NCI-H2196 (cell line): Measurements from ENCODE around the gene BICRA.

Source experiments
- DNase-seq: peaks from one replicate; lab custom pipeline; 2025; ENCODE audit not compliant: unreplicated experiment; lab: John Stamatoyannopoulos, UW

BICRA gene

DNA sequence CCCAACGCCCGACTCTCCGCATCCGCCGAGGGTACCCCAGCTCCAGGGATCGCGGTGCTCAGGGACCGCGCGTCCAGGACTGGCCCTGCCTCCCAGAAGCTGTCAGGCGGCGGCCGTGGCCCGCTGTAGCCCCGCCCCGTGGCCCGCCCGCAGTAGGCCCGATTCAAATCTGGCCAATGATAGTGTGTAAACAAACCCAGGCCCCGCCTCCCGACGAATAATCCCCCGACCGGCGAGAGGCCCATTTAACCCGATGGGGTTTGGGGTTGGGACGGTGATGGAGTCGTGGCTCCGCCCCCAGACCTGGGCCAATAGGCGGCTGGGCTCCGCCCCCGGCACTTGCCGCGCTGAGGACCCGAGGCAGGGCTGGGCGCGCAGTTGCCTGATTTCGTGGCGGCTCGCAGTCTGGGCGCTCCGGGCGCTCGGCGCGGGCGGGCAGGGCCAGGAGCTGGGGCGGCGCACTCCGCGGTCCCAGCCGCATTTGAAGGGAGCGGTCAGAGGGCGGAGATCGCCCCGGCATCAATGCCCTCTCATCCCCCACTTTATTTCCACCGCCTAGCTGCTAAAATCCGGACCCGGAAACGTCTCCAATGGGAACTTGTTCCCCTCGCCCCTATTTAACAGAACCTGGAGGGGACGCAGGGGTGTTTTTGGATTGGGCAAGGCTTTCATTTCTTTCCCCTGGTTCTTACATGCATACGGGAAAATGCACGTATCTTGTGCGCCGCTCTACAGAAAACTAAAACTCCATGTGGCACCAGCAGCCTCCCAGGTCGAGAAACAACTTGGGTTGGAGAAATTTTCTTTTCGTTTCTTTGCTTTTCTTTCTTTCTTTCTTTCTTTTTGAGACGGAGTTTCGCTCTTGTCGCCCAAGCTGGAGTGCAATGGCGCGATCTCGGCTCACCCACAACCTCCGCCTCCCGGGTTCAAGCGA, 8.4 kb upstream of the BICRA start:
- peak; percentile 99 for DNase-seq

DNA sequence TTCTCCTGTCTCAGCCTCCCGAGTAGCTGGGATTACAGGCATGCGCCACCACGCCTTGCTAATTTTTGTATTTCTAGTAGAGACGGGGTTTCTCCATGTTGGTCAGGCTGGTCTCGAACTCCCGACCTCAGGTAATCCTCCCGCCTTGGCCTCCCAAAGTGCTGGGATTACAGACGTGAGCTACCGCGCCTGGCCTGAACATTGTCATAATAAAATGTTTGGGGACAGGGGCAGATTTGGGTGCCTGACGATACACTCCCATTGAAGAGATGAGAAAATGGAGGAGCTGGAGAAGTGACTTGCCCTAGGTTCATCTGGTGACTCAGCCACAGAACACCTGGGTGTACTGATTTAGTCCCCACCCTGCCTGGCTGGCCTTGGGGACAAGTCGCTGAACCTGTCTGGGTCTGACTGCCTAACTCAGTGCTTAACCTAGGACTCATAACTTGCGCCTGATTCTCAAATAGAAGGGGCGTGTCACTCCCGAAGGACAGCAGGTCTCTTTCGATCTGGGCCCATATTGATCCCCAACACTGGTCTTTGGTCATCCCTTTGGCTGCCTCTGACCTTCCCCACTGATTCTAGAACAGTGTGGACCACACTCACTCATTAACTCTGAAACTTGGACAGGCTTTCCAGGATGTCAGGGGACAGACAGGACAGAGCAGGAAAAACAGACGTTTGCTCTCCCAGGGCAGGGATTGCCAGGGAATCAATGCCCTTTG, 7.6 kb upstream of the BICRA start:
- no peak for DNase-seq

DNA sequence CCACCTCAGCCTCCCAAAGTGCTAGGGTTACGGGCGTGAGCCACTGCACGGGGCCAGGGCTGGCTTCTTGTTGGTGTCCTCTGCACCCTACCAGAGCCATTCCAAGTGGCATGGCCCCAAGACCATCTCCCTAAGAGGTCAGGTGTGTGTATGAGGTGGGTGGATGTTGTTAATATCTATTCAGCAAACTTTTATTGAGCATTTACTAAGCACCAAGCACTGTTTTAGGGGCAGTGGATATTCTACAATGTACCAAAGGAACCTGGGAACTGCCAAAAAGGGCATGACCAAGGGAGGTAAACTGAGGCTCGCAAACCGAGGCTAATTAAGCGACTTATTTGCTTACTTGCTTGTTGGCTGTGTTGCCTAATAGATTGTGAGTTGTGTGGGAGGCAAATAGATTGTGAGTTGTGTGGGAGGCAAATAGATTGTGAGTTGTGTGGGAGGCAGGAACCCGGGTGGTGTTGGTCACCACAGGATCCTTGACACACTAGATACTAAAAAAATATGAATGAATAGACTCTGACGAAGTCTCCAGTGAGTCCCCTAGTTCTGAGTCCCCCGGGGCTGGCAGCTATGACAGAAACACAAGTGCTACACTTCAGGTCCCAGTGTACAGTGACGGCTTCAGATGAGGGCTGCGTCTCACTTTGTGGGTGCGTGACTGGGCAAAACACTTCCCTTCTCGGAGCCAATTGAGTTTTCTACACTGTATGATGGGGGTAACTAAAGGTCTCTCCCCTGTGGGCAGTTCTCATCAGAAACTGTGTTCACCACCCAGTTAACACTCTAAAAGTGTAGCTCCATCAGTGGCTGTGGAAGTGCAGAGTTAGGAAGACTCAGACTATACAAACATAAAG, 5.0 kb upstream of the BICRA start:
- no peak for DNase-seq

DNA sequence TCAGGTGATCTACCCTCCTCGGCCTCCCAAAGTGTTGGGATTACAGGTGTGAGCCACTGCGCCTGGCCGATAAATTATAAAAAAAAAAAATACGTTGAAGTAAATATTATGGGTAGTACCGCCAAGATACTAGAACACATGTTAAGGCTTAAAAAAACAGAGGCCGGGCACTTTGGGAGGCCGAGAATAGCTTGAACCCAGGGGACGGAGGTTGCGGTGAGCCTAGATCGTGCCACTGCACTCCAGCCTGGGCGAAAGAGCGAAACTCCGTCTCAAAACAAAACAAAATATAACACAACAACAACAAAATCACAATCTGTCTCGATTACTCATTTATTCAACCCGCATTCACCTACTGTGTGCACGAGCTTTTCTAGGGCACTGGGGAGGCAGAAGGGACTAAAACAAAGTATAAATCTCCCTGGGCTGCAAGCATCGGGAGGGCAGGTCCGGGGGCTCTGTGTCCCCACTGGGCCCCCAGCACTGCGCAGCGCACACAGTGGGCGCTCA, 1.3 kb upstream of the BICRA start:
- no peak for DNase-seq

DNA sequence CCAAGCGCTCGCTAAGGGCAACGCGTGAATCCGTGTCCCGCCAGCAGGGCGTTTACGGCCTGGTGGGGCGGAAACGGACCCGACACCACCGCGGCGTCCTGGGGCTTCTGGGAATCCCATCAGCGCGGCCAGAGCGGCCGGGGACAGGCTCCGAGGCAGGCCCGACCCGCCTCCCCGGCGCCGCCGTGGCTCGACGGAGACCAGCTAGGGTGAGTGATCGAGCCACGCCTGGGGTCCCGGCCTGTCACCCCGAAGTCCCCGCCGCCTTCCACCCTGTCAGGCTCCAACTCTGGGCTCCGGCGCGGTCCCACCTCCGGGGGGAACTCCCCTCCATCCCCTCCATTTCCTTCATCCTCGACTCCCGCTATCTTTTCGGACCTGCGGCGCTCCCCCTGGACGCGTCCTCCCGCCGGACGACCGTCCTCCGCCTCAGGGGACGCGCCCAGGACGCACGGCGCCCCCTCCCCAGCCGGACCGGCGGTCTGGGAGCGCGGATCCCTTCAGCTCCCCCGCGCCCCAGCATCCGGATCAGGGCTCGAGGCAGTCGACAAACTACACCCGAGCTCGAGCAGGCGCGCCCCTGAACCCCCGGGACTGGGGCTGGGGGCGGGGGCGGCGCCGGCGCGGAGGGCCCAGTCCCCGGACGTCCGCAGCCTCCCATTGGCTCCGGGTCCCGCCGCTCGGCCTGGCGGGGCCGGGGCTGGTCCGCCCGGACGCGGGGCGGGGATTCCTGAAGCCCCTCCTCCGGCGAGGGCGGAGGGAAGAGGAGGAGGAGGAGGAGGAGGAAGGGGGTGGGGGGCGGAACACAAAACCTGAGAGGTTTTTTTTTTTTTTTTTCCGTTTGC, 638 bp upstream of the BICRA start:
- peak; percentile 96 for DNase-seq

DNA sequence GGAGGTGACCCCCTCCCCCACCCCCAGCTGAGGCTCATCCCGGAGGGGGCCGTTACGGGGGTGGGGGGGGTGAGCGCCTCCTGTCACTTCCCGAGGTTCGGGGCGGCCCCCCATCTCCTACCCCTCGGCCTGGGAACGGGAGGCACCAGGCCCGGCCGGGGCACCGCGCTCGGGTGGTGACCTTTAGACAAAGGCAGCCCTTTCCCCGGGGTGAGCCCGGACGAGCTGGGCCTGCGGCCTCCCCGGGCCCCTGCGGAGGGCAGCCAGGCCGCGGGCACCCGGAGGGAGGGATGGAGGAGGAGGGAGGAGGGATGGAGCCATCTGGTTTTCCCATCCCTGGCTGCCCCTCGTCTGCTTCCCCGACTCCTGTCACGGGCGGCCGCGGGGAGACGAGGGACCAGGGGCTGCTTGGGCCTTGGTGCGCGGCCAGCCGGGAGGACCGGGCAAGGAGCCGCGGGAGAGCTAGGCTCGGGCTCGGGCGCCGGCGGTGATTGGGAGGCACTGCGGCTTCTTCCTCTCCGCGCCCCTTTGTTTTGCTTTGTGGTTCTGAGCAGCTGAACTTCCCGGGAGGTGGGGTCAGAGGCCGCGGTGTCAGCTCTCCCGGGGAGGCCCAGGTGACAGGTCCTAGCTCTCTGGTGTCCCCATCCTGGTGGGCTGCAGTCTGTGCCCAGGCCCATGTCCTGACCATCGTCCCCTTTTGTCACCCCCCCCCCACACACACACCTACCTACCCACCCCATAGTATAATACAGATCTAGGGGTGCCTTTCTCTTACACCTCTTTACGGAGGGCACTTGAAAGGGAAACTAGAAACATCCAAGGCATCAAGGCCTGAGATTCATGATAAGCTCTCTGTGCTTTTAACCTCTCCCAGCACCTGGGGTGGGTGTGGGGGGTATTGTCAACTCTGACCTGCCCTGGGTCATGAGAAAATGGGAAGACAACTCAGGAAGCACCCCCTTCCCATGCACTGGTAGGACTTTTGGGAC, 1.3 kb downstream of the BICRA start:
- DNase-seq = peak; percentile 31

DNA sequence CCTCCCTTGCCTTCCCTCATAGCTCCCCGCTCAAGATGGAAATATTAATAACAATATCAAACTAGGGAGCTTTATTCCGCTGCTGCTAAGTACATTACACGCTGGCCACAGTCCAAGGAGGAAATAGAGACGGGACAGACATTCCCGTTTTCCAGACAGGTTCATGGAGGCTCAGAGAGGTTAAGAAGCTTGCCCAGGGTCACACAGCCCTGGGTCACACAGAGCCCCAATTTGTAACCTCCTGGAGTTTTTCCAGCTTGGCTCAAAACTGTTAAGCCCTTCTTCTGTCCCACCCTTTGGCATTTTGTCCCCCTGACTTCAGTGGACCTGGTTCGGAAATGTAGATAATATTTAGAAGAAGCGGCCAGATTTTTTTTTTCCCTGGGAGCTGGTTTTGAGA, 2.0 kb downstream of the BICRA start:
- no peak for DNase-seq

DNA sequence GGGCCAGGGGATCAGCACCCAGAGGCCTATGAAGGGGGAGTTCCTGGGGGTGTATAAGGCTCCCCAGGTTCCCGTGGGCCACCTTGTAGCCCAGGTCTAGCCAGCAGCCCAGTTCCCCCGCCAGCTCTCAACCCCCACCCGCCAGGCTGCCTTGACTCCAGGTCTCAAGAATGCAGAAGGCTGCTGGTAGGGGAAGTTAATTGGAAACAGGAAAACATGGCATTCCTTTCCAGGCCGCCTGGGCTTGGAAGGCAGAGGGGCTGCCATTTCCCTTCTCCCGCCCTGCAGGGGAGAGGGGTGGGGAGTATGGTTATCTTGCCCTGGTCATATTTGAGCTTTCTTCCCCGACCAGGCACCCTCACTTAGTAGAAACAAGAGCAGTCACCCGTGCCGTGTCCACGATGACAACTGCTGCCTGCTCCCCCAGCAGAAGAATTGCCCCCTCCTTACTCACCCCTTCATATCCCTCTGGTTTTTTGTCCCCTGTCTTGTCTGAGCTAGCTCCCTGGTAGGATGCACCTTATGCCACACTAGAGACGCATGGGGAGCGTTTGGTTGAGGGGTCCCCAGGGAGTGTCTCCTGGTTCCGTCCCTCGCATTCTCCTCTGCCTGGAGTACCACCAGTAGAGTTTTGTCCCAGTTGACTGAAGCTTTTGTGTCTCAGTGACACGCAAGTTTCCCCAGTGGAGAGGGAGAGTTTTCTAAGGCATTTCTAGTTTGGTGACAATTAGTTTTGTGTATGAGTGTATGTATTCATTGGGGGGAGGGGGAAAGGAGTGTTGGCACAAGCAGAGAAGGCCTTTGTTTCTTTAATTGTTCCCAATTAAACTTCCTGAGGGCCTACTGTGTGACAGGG, 4.5 kb downstream of the BICRA start:
- DNase-seq = no peak

DNA sequence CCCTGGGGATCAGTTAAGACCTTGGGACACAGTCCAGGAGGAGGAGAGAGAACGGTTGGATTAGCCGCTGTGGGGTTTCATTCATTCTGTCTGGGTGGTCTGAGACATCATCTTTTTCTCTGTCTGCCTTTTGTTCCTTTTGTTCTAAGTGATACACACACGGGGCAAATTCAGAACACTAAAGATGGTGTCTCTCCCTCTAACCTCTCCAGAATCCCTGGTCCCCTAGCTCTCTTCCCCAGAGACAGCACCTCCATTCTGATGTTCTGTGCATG, 5.0 kb downstream of the BICRA start:
- DNase-seq = no peak

DNA sequence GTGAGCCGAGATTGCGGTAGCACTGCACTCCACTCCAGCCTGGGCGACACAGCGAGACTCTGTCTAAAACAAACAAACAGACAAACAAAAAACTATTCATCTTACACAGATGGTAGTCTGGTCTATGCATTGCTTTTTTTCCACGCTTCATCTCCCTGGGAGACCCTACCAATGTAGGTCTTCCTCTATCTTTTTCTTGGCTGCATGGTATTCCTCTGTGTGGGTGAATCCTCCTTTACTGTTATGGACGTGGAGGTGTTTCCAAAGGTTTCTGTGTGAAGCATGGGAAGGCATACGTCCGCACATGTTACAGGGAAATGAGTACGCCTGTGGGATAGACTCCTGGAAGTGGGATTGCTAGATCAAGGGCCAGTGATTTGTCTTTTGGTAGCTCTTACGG, 5.6 kb downstream of the BICRA start:
- no peak for DNase-seq

DNA sequence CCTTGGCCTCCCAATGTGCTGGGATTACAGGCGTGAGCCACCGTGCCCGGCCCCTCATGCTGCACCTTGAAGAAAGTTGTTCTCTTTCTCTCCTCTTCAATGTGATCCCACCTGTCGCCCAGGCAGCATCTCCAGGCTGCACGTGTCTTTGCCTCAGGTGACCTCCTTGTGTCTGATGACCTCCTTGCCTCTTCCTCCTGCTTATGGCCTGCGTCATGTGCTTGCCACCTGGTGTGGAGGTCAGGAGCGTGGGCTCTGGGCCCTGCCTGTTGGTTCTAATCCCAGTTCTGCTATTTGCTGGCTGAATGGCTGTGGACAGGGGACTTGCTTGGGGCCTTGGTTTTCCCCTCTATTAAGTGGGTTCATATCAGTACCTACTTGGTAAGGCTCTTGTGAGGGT, 6.3 kb downstream of the BICRA start:
- DNase-seq = no peak

DNA sequence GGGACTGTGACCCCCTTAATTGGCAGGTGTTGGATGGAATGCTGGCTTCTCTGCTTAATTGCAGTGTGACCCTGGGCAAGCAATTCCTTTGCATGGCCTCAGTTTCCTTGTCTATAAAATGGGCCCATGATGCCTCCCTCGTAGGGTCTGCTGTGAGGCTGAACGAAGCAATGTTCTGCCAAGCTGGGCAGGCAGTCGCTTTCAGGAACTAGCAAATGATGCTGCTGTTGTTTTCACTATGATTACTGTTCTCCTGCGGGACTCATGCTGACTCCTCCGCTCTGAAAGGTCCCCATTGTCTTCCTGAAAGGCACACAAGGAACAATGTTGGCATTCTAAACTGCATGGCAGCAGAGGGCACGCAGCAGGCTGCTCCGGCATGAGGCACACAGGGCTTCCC, 6.8 kb downstream of the BICRA start:
- no peak for DNase-seq

DNA sequence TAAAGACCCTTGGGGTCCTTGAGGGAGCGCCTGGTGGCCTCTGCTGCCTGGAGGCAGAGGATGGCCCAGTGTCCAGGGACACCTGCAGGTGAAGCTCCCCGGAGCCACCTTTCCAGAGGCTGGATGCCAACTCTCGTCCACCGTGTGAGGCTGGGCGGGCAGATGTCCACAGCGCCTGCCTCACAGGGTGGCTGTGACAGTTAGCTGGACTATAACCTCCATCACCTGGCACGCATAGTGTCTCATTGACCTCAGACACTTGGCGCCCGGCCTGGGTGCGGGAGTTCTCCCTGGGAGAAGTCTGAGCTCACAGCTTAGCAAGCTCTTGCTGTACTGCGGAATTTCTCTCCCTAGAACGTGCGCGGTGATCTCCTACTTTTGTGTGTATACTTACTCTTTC, 9.8 kb downstream of the BICRA start:
- peak; percentile 90 for DNase-seq

DNA sequence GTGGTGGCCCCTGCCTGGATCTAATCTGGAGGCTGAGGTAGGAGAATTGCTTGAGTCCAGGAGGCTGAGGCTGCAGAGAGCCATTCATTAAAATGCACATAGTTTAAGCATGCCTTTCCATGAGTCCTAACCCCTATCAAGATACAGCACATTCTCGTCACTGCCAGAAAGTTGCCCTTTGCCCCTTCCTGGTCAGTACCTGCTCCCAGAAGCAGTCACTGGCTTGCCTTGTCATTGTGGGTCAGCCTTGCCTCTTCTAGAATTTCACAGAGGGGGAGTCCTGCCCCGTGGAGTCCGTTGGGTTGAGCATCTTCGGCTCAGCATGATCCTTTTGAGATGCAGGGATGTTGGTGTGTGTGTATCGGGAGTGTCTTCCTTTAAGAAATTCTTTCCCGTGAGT, 10.8 kb downstream of the BICRA start:
- no peak for DNase-seq

DNA sequence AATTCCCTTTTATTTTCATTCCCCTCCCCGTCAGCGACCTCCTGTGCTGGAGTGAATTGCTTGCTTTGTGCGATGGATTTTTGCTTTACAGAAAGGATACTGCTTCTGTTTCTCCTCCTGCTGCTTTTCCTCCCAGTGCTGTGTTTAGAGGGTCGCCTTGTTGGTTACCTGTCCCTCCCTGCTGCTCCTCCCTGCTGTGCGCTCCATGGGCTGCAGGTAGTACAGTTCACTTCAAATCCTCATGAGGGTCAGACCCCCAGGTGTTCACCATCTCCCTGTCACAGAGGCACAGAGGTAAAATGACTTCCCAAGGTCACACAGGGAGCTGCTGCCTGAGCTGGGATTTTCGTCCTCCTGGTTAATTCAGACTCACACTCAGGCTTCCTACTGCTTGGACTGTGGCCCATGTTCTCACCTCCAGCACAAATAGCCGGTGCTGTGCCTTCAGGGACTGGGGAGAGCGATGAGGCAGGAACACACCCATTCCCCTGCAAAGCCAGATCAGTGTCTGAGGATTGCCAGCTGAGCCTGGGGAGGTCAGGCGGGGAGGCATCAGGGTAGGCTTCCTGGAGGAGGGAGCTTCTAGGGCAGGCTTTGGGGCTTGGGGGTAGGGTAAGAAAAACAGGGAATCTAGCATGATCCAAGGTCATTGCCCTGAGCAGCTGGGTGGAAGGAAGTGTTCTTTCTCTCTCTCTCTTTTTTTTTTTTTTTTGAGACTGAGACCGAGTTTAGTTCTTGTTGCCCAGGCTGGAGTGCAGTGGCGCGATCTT, 14.4 kb downstream of the BICRA start:
- no peak for DNase-seq

DNA sequence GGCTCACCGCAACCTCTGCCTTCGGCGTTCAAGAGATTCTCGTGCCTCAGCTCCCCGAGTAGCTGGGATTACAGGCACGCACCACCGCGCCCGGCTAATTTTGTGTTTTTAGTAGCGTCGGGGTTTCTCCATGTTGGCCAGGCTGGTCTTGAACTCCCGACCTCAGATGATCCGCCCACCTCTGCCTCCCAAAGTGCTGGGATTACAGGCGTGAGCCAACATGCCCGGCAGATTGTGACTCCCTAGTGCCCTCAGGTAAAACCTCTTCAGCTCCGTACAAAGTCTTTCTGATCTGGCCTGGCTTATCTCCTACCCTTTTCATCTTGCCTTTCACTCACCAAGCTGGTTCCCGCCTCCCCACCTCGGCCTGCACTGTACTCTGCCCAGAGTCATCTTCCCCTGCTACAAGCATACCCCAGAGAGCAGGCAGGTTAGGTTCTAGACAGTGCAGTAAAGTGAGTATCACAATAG, 15.0 kb downstream of the BICRA start:
- no peak for DNase-seq

DNA sequence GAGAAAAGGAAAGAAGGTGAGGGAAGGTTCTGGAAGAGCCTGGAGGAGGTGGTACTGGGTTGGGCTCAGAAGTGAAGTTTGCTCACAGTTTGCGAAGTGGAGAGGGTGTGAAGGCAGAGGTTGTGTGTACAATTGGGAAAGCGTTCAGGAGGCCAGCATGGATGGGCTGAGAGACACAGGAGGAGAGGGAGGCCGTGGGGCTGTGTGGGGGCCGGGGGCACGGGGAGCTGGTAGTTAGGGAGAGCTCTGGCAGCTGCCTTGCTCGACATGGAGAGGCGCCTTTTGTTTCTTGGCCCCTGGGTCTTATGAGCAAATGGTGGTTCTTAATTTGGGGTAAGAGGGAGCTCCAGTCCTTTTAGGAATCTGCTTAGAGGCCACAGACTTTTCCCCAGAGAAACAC, 16.7 kb downstream of the BICRA start:
- no peak for DNase-seq

DNA sequence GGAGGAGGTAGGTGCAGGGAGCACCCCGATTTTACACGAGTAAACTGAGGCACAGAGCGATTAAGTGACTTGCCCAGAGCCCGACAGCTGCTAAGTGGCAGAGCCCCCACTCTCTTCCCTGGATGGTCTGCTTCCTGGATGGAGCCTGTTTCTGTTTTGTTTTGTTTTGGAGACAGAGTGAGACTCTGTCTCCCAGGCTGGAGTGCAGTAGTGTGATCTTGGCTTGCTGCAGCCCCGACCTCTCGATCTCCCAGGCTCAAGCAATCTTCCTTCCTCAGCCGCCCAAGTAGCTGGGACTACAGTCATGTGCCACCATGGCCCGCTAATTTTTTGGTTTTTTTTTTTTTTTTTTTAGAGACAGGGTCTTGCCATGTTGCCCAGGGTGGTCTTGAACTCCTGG, 17.3 kb downstream of the BICRA start:
- no peak for DNase-seq
